Hematopoietic multipotent progenitor cell treated with erythropoietin and hydrocortisone succinate and interleukin-3 and kit ligand, for 17 days (in vitro differentiated cells): ENCODE data around the gene RDM1.
"Not testable (repeated sequence)": the region's sequence is repeated elsewhere in the genome, so short reads cannot be mapped to it uniquely, and the experiment has no call there.

Source experiments
- DNase-seq: peaks from one replicate; pipeline ENCODE4 v3.0.0-alpha.2; 2015; ENCODE audit warnings: low spot score

The RDM1 gene

GRCh38 chr17:35930211-35931065 lies at the start of gene RDM1:
RDM1 (minus strand) TSS chr17:35930773; CDS start chr17:35930727, 46 bp downstream.
- DNase-seq, result peak; percentile 50

GRCh38 chr17:35978346-35978745 lies 47.8 kb upstream of the RDM1 start:
- DNase-seq, result no peak

- no peak for DNase-seq
Measured at GRCh38 chr17:35977509-35977908, 46.9 kb upstream of the RDM1 start.

GRCh38 chr17:35973333-35974260 lies 43.0 kb upstream of the RDM1 start:
- DNase-seq, result no peak

GRCh38 chr17:35972945-35973332 lies 42.4 kb upstream of the RDM1 start:
- no peak for DNase-seq

- DNase-seq, result no peak
Measured at GRCh38 chr17:35972535-35972934, 42.0 kb upstream of the RDM1 start.

- no peak for DNase-seq
Measured at GRCh38 chr17:35972066-35972465, 41.5 kb upstream of the RDM1 start.

GRCh38 chr17:35969558-35970380 lies 39.2 kb upstream of the RDM1 start:
- DNase-seq, result peak; percentile 66

- DNase-seq, result no peak
Measured at GRCh38 chr17:35968520-35969054, 38.0 kb upstream of the RDM1 start.

- DNase-seq, result no peak
Measured at GRCh38 chr17:35965272-35965671, 34.7 kb upstream of the RDM1 start.

- no peak for DNase-seq
Measured at GRCh38 chr17:35963663-35964062, 33.1 kb upstream of the RDM1 start.

- no peak for DNase-seq
Measured at GRCh38 chr17:35953720-35954119, 23.1 kb upstream of the RDM1 start.

- no peak for DNase-seq
Measured at GRCh38 chr17:35949401-35949800, 18.8 kb upstream of the RDM1 start.

GRCh38 chr17:35948092-35948491 lies 17.5 kb upstream of the RDM1 start:
- DNase-seq, result no peak

GRCh38 chr17:35947156-35947585 lies 16.6 kb upstream of the RDM1 start:
- DNase-seq, result no peak

- DNase-seq, result no peak
Measured at GRCh38 chr17:35944151-35944550, 13.6 kb upstream of the RDM1 start.

GRCh38 chr17:35943537-35943936 lies 13.0 kb upstream of the RDM1 start, which contains the start of gene LYZL6:
LYZL6 (minus strand) TSS chr17:35943713; CDS start chr17:35939356, 4,357 bp downstream.
- no peak for DNase-seq

- DNase-seq, result no peak
Measured at GRCh38 chr17:35942588-35943186, 12.1 kb upstream of the RDM1 start.

- DNase-seq, result not testable (repeated sequence)
Measured at GRCh38 chr17:35938492-35938891, 7.9 kb upstream of the RDM1 start.

- DNase-seq, result no peak
Measured at GRCh38 chr17:35936063-35936462, 5.5 kb upstream of the RDM1 start.

- no peak for DNase-seq
Measured at GRCh38 chr17:35934760-35935159, 4.2 kb upstream of the RDM1 start.
